LNCAP (cell line): ENCODE results near the gene PSMD2.

ENCODE experiments used
- CTCF ChIP-seq: fragments of 450-650 bp; IDR thresholded peaks from 2 replicates; pipeline ENCODE4 v1.5.1; 2017; ENCODE audit warnings: mild to moderate bottlenecking

The PSMD2 gene

GRCh38 chr3:184315543-184315867 is 16.5 kb downstream of the PSMD2 start:
- TF ChIP-seq CTCF, result no peak

GRCh38 chr3:184315871-184316661 is 17.0 kb downstream of the PSMD2 start:
- no peak for TF ChIP-seq CTCF

GRCh38 chr3:184316792-184317191 is 17.8 kb downstream of the PSMD2 start:
- no peak for TF ChIP-seq CTCF

GRCh38 chr3:184317201-184317600 is 18.2 kb downstream of the PSMD2 start:
- no peak for TF ChIP-seq CTCF

GRCh38 chr3:184320104-184320445 is 21.0 kb downstream of the PSMD2 start:
- no peak for TF ChIP-seq CTCF

- TF ChIP-seq CTCF, result no peak
These were observed 22.6 kb downstream of the PSMD2 start for GRCh38 chr3:184321666-184322065.

- TF ChIP-seq CTCF, result no peak
These were observed 23.9 kb downstream of the PSMD2 start for GRCh38 chr3:184322731-184323487.
